ENCODE measurements around the gene TASP1. TPM values are rescaled to one million over a fixed set of nuclear protein-coding genes. Genes with fewer than 3 reads are reported as not detected.

TASP1 gene
- polyA plus RNA-seq, 1 donor (not counting 4 experiments of a cell fraction or from before 2014, with no cell fraction given): 17.4 TPM

DNA sequence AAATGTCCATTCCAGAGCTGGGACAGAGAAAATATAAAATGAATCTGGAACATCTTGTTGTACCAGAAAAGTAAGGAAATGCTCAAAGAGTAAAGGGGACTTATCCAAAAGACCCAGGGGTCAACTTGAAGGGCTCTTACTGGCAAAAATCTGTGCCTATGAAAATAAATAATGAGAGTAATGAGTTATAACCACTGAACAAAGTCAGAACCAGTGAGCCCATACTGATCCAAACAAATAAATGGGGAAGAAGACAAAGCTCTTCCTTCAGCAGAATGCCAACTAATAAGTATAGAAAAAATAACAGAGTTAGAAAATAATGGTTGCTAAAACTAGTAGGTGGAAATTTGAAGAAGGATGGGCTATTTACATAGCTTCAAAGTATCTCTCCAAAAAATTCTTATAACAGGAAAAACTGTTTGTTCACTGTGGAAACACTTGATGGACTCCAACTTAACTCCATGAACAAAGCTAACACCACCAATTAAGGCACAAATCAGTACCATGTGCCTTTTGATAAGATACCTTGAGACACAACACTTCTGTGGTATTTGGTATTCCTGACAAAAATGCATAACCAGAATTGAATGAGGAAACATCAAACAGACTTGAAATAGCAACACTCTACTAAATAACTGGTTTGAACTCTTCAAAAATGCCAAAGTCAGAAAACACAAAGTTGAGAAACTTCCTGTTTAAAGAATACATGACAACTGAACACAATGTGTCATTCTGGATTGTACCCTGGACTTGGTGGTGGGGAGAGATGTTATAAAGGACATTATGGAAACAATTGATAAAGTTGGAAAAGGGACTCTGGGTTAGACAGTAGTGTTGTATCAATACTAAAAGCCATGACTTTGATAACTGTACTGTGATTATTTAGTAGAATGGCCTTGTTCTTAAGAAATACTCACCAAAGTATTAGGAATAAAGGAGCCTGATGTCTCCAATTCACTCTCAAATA, 220.2 kb downstream of the TASP1 start:
- no peaks in the 10 kb centered on the region for H3K9me3 ChIP-seq (ENCODE audit: control insufficient read depth, low read depth, low read length)
- no peak overlapping the region for H2AFZ ChIP-seq (ENCODE audit: control insufficient read depth, low read length)
- no peak overlapping the region for H3K4me2 ChIP-seq (ENCODE audit: control insufficient read depth, extremely low read depth, insufficient read depth, low read depth, low read length)
- peaks cover 13% of the 10 kb centered on the region for H3K4me1 ChIP-seq (ENCODE audit: control insufficient read depth, extremely low read depth, insufficient read depth, low read length)
- H3K27me3 ChIP-seq (ENCODE audit: control insufficient read depth, extremely low read depth, insufficient read depth, low read length): no peaks in the 10 kb centered on the region
- no peak overlapping the region for H3K9ac ChIP-seq (ENCODE audit: control insufficient read depth, extremely low read depth, insufficient read depth, low read length)
- peaks cover 2 to 5% of the 10 kb centered on the region in 2 experiments for H3K36me3 ChIP-seq (ENCODE audit: control insufficient read depth in 2 of 2, extremely low read depth in 1 of 2, insufficient read depth in 2 of 2, low read length in 2 of 2)
- H4K20me1 ChIP-seq (ENCODE audit: control insufficient read depth, extremely low read depth, insufficient read depth, low read length): no peaks in the 10 kb centered on the region
- H3K9me1 ChIP-seq (ENCODE audit: control insufficient read depth, extremely low read depth, insufficient read depth, low read length): no peaks in the 10 kb centered on the region
- FAIRE-seq: no peak
- no peak overlapping the region for H3K27ac ChIP-seq (ENCODE audit: control insufficient read depth, insufficient read depth, low read length)
- dilution Hi-C loops (cut with MboI; ENCODE audit: extremely low pct_ligation_motif_present, low sequenced_read_pairs): no loop called here
- TF ChIP-seq EZH2 (IDR thresholded peaks at IDR 0.05; ENCODE audit: low read length): no peak
- TF ChIP-seq, protein P1, sequence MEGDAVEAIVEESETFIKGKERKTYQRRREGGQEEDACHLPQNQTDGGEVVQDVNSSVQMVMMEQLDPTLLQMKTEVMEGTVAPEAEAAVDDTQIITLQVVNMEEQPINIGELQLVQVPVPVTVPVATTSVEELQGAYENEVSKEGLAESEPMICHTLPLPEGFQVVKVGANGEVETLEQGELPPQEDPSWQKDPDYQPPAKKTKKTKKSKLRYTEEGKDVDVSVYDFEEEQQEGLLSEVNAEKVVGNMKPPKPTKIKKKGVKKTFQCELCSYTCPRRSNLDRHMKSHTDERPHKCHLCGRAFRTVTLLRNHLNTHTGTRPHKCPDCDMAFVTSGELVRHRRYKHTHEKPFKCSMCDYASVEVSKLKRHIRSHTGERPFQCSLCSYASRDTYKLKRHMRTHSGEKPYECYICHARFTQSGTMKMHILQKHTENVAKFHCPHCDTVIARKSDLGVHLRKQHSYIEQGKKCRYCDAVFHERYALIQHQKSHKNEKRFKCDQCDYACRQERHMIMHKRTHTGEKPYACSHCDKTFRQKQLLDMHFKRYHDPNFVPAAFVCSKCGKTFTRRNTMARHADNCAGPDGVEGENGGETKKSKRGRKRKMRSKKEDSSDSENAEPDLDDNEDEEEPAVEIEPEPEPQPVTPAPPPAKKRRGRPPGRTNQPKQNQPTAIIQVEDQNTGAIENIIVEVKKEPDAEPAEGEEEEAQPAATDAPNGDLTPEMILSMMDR (optimal IDR thresholded peaks at IDR 0.05 in 1 of 3, IDR thresholded peaks at IDR 0.05 in 1 of 3, conservative IDR thresholded peaks at IDR 0.05 in 1 of 3; ENCODE audit: extremely low read depth in 1 of 3, insufficient read depth in 2 of 3, low read length in 3 of 3): no peak
- H3K79me2 ChIP-seq (ENCODE audit: control insufficient read depth, insufficient read depth, low read length): no peaks in the 10 kb centered on the region
- no peak overlapping the region for H3K4me3 ChIP-seq (ENCODE audit: control insufficient read depth in 2 of 3, extremely low read depth in 1 of 3, insufficient read depth in 2 of 3, low read depth in 1 of 3, low read length in 3 of 3)
- DNase-seq (ENCODE audit: low read depth, low spot score): no peak

DNA sequence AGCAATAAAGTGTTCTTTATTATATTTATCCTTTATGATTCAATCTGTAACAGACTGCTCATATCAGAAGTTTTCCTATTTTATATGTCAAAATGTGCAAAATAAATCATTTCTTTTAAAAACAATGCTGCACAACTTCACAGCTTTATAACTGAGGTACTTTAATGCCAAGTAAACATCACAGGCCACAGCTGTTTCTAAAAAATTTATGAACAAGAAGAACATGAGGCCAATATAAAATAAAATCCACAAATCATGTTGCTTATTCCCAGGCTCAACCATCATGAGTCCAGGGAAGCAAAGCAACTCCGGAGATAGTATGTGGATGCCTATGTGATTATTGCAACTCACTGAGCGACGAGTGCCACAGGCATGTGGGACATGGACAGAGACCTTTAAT, 222.2 kb downstream of the TASP1 start:
- H3K36me3 ChIP-seq (ENCODE audit: control insufficient read depth in 2 of 2, extremely low read depth in 1 of 2, insufficient read depth in 2 of 2, low read length in 2 of 2): peaks cover 2 to 5% of the 10 kb centered on the region in 2 experiments
- no peaks in the 10 kb centered on the region for H3K9me1 ChIP-seq (ENCODE audit: control insufficient read depth, extremely low read depth, insufficient read depth, low read length)
- H3K79me2 ChIP-seq (ENCODE audit: control insufficient read depth, insufficient read depth, low read length): no peaks in the 10 kb centered on the region
- no peak overlapping the region for H3K4me2 ChIP-seq (ENCODE audit: control insufficient read depth, extremely low read depth, insufficient read depth, low read depth, low read length)
- dilution Hi-C loops (cut with MboI; ENCODE audit: extremely low pct_ligation_motif_present, low sequenced_read_pairs): no loop called here
- H3K9me3 ChIP-seq (ENCODE audit: control insufficient read depth, low read depth, low read length): no peaks in the 10 kb centered on the region
- no peak for DNase-seq (ENCODE audit: low read depth, low spot score)
- H2AFZ ChIP-seq (ENCODE audit: control insufficient read depth, low read length): no peak overlapping the region
- H3K4me3 ChIP-seq (ENCODE audit: control insufficient read depth in 2 of 3, extremely low read depth in 1 of 3, insufficient read depth in 2 of 3, low read depth in 1 of 3, low read length in 3 of 3): no peak overlapping the region
- no peaks in the 10 kb centered on the region for H4K20me1 ChIP-seq (ENCODE audit: control insufficient read depth, extremely low read depth, insufficient read depth, low read length)
- H3K4me1 ChIP-seq (ENCODE audit: control insufficient read depth, extremely low read depth, insufficient read depth, low read length): peaks cover 20% of the 10 kb centered on the region
- H3K27ac ChIP-seq (ENCODE audit: control insufficient read depth, insufficient read depth, low read length): no peak overlapping the region
- FAIRE-seq: no peak
- H3K27me3 ChIP-seq (ENCODE audit: control insufficient read depth, extremely low read depth, insufficient read depth, low read length): no peaks in the 10 kb centered on the region
- no peak overlapping the region for H3K9ac ChIP-seq (ENCODE audit: control insufficient read depth, extremely low read depth, insufficient read depth, low read length)
- TF ChIP-seq, protein P1 (optimal IDR thresholded peaks at IDR 0.05 in 1 of 3, IDR thresholded peaks at IDR 0.05 in 1 of 3, conservative IDR thresholded peaks at IDR 0.05 in 1 of 3; ENCODE audit: extremely low read depth in 1 of 3, insufficient read depth in 2 of 3, low read length in 3 of 3): no peak
- no peak for TF ChIP-seq EZH2 (IDR thresholded peaks at IDR 0.05; ENCODE audit: low read length)
